Astrocyte (in vitro differentiated cells and primary cell): Measurements from ENCODE around the gene TRPV2.

Experiments used
- CTCF ChIP-seq: IDR thresholded peaks from 2 replicates; pipeline ENCODE4 v1.5.1; 2011; ENCODE audit warnings: low read depth, mild to moderate bottlenecking, inconsistent platforms, low read length, moderate library complexity; ENCODE audit not compliant: insufficient read depth
- EZH2 ChIP-seq: IDR thresholded peaks from 2 replicates; pipeline ENCODE4 v1.6.1; 2012; ENCODE audit warnings: mild to moderate bottlenecking, low read length, inconsistent platforms; ENCODE audit not compliant: insufficient read depth

GRCh38 chr17:16378636-16379282, 36.6 kb upstream of the TRPV2 start:
- no peak for TF ChIP-seq CTCF
- no peak for TF ChIP-seq EZH2
